AG09309 (cell line): ENCODE results near the gene KL.

ENCODE experiments used
- DNase-seq: peaks from one replicate; pipeline ENCODE4 v3.0.0-alpha.2; 2010; ENCODE audit warnings: low read depth
- H3K4me3 ChIP-seq: 2 replicates; pipeline ENCODE4 v1.5.1; 2011; ENCODE audit warnings: mild to moderate bottlenecking, low read depth, low read length, moderate library complexity; ENCODE audit not compliant: control insufficient read depth
- CTCF ChIP-seq: IDR thresholded peaks from 2 replicates; pipeline ENCODE4 v1.5.1; 2011; ENCODE audit warnings: mild to moderate bottlenecking, low read depth, low read length, inconsistent platforms; ENCODE audit not compliant: insufficient read depth, control insufficient read depth; ENCODE audit errors: missing control alignments

Gene KL

DNA sequence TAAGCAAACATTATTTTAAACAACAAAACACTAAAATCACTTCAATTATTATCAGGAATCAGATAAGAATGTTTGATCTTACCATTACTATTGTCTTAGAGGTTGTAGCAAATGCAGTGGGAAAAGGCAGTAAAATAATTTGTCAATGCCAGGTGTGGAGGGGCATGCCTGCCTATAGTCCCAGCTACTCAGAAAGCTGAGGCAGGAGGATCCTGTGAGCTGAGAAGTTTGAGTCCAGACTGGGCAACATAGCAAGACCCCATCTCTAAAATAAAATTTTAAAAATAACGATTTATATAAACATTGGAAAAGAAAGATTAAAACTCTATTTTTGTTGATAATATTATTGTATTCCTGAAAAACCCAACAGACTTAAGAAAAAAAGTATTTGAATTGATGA is 66.8 kb downstream of the KL start:
- no peak for TF ChIP-seq CTCF
- no peak for DNase-seq
- no peak overlapping the region for H3K4me3 ChIP-seq

GRCh38 chr13:33087091-33087490 is 70.9 kb downstream of the KL start:
- no peak for TF ChIP-seq CTCF
- DNase-seq, result no peak
- no peak overlapping the region for H3K4me3 ChIP-seq

DNA sequence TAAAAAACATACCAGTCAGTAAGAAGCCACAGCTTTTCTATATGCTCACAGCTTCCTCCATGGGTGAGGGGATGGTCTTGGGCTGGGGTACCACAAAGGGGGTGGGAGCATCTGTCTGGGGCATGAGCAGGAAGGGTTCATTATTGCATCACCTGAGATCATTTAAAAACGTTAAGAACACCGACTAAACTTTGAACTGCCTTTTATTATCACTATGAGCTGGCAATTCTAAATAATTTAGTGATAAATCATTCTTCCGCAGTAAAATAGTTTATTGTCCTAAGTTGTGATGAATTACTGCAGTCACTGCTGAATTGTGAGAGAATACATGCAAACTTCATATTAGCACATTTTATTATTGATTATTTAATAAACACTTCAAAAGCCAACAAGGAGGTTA is 71.6 kb downstream of the KL start:
- no peak for DNase-seq
- H3K4me3 ChIP-seq, result no peak overlapping the region
- TF ChIP-seq CTCF, result no peak

GRCh38 chr13:33089311-33089710 is 73.1 kb downstream of the KL start:
- no peak for TF ChIP-seq CTCF
- DNase-seq, result no peak
- no peak overlapping the region for H3K4me3 ChIP-seq

DNA sequence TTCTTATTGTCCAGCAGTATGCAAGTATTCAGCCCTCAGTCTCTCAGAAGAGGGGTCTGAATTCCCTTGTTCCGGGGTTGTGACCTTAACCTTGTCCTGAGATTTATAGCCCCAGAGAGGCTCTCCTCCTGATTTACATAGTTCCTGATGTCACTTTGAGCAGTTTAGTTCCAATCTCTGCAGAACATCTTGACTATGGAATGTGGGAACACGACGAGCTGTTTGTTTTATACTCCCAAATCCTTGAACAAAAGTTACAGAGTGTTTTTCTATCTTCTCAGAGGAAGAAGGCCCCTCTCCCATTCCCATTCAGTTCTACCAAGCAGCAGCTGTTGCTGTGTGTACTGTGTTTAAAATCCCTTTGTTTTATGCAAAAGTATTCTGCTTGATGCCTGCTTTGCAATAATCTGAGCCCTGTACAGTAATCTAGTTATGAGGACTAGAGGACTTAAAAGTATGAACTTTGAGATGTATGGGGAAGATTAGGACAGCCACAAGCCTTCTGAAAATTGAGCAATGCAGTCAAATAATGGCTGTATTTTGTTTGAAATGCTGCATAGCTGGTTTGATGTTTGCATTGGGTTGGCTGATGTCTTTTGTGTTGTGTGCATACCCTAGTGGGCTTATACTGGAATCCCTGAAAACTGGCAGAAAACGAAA is 74.7 kb downstream of the KL start:
- TF ChIP-seq CTCF, result no peak
- DNase-seq, result no peak
- H3K4me3 ChIP-seq, result no peak overlapping the region

DNA sequence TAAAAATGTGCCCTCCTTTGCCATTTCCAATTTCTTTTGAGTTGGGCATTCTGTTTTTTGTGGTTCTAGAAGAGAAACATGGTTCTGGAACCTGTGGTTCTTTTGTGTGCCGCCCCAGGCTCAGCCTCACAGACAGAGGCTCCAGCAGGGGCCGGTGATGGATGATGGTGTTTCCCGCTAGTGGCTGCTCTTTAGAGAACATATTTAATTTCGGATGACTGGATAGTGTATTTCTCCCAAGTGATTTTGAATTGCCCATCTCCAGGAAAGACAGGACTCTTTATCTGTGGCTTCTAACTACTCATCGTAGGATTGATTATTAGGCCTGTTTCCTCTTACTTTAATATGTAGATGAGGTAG is 75.2 kb downstream of the KL start:
- H3K4me3 ChIP-seq, result no peak overlapping the region
- TF ChIP-seq CTCF, result no peak

More for the DNA sequence above, 75.2 kb downstream of the KL start:
- DNase-seq, result no peak
